HUES6 (cell line): Measurements from ENCODE around the gene HIPK3.
"Not testable (repeated sequence)": the region's sequence is repeated elsewhere in the genome, so short reads cannot be mapped to it uniquely, and the experiment has no call there.

ENCODE experiments used
- H3K27ac ChIP-seq: 2 replicates; pipeline ENCODE4 v1.7.0; 2013; ENCODE audit warnings: low read depth, mild to moderate bottlenecking, low read length, inconsistent platforms
- H3K27me3 ChIP-seq: 2 replicates; pipeline ENCODE4 v1.6.1; 2013; ENCODE audit warnings: low read length; ENCODE audit not compliant: control insufficient read depth, insufficient read depth
- H3K36me3 ChIP-seq: 2 replicates; pipeline ENCODE4 v1.6.1; 2013; ENCODE audit warnings: low read length; ENCODE audit not compliant: control insufficient read depth, insufficient read depth
- H3K4me1 ChIP-seq: 2 replicates; pipeline ENCODE4 v1.6.1; 2013; ENCODE audit warnings: low read length; ENCODE audit not compliant: control insufficient read depth, insufficient read depth
- H3K4me3 ChIP-seq: 2 replicates; pipeline ENCODE4 v1.5.1; 2013; ENCODE audit warnings: low read depth, low read length
- H3K9ac ChIP-seq: one replicate; pipeline ENCODE4 v1.6.1; 2013; ENCODE audit warnings: mild to moderate bottlenecking, low read length
- H3K9me3 ChIP-seq: 2 replicates; pipeline ENCODE4 v1.6.1; 2013; ENCODE audit warnings: low read depth, low read length; ENCODE audit not compliant: control insufficient read depth, insufficient read depth

Gene HIPK3

GRCh38 chr11:33280411-33280810, 23.2 kb downstream of the HIPK3 start:
- Histone ChIP-seq H3K4me1 (no peaks in the 10 kb centered on the region), H3K9ac (no peak overlapping the region), H3K36me3 (no peaks in the 10 kb centered on the region)

GRCh38 chr11:33281758-33282157, 24.6 kb downstream of the HIPK3 start:
- peaks cover 5% of the 10 kb centered on the region for H3K36me3 ChIP-seq
- no peaks in the 10 kb centered on the region for H3K9me3 ChIP-seq
- H3K4me1 ChIP-seq, result no peaks in the 10 kb centered on the region
- H3K27ac ChIP-seq, result no peak overlapping the region
- no peaks in the 10 kb centered on the region for H3K27me3 ChIP-seq
- H3K4me3 ChIP-seq, result no peak overlapping the region
- no peak overlapping the region for H3K9ac ChIP-seq

More at GRCh38 chr11:33280411-33280810, 23.2 kb downstream of the HIPK3 start:
- Histone ChIP-seq H3K27ac (no peak overlapping the region), H3K4me3 (no peak overlapping the region), H3K9me3 (no peaks in the 10 kb centered on the region), H3K27me3 (no peaks in the 10 kb centered on the region)

- H3K36me3 ChIP-seq, result peaks cover 11% of the 10 kb centered on the region
- H3K27ac ChIP-seq, result no peak overlapping the region
- H3K27me3 ChIP-seq, result no peaks in the 10 kb centered on the region
- H3K4me1 ChIP-seq, result no peaks in the 10 kb centered on the region
- H3K4me3 ChIP-seq, result no peak overlapping the region
- H3K9ac ChIP-seq, result no peak overlapping the region
- H3K9me3 ChIP-seq, result no peaks in the 10 kb centered on the region
Measured at GRCh38 chr11:33284818-33285217, 27.6 kb downstream of the HIPK3 start.

- Histone ChIP-seq H3K4me1 (no peaks in the 10 kb centered on the region; the same call in 1 of the 2 replicates), H3K27ac (no peak overlapping the region), H3K36me3 (peaks cover 11% of the 10 kb centered on the region), H3K4me3 (no peak overlapping the region), H3K9ac (no peak overlapping the region), H3K27me3 (no peaks in the 10 kb centered on the region), H3K9me3 (no peaks in the 10 kb centered on the region)
Measured at GRCh38 chr11:33290319-33290718, 33.1 kb downstream of the HIPK3 start.

GRCh38 chr11:33291004-33291777, 34.0 kb downstream of the HIPK3 start:
- Histone ChIP-seq H3K36me3 (peaks cover 11% of the 10 kb centered on the region), H3K27ac (no peak overlapping the region), H3K9ac (no peak overlapping the region), H3K27me3 (no peaks in the 10 kb centered on the region), H3K9me3 (no peaks in the 10 kb centered on the region), H3K4me1 (no peaks in the 10 kb centered on the region; the same call in 1 of the 2 replicates), H3K4me3 (no peak overlapping the region)

- Histone ChIP-seq H3K36me3 (peaks cover under 1% of the 10 kb centered on the region; the same call in 1 of the 2 replicates), H3K27ac (no peak overlapping the region), H3K9ac (no peak overlapping the region), H3K4me1 (no peaks in the 10 kb centered on the region; the same call in 1 of the 2 replicates), H3K9me3 (0 out of 2 replicates have a peak, but pooled peaks cover under 1% of the 10 kb centered on the region), H3K4me3 (no peak overlapping the region), H3K27me3 (no peaks in the 10 kb centered on the region)
Measured at GRCh38 chr11:33292311-33292710, 35.1 kb downstream of the HIPK3 start.

GRCh38 chr11:33294224-33294623, 37.0 kb downstream of the HIPK3 start:
- no peaks in the 10 kb centered on the region for H3K36me3 ChIP-seq
- H3K9ac ChIP-seq, result no peak overlapping the region

GRCh38 chr11:33294797-33295196, 37.6 kb downstream of the HIPK3 start:
- Histone ChIP-seq H3K4me3 (no peak overlapping the region), H3K9me3 (peaks cover 3% of the 10 kb centered on the region; the same call in 1 of the 2 replicates), H3K27me3 (no peaks in the 10 kb centered on the region), H3K9ac (no peak overlapping the region), H3K27ac (no peak overlapping the region), H3K4me1 (no peaks in the 10 kb centered on the region; the same call in 1 of the 2 replicates), H3K36me3 (no peaks in the 10 kb centered on the region)

More at GRCh38 chr11:33294224-33294623, 37.0 kb downstream of the HIPK3 start:
- Histone ChIP-seq H3K27ac (no peak overlapping the region), H3K4me1 (no peaks in the 10 kb centered on the region; the same call in 1 of the 2 replicates), H3K27me3 (no peaks in the 10 kb centered on the region), H3K9me3 (peaks cover 3% of the 10 kb centered on the region; the same call in 1 of the 2 replicates), H3K4me3 (no peak overlapping the region)

GRCh38 chr11:33296695-33297094, 39.5 kb downstream of the HIPK3 start:
- no peak overlapping the region for H3K9ac ChIP-seq
- H3K9me3 ChIP-seq, result peaks cover 3% of the 10 kb centered on the region; the same call in 1 of the 2 replicates
- H3K27me3 ChIP-seq, result no peaks in the 10 kb centered on the region
- H3K4me1 ChIP-seq, result no peaks in the 10 kb centered on the region; the same call in 1 of the 2 replicates
- no peak overlapping the region for H3K4me3 ChIP-seq
- no peaks in the 10 kb centered on the region for H3K36me3 ChIP-seq
- H3K27ac ChIP-seq, result no peak overlapping the region

GRCh38 chr11:33303541-33303940, 46.4 kb downstream of the HIPK3 start:
- Histone ChIP-seq H3K9me3 (no peaks in the 10 kb centered on the region; the same call in 1 of the 2 replicates), H3K4me3 (no peak overlapping the region), H3K27me3 (no peaks in the 10 kb centered on the region), H3K36me3 (no peaks in the 10 kb centered on the region), H3K4me1 (no peaks in the 10 kb centered on the region), H3K9ac (no peak overlapping the region), H3K27ac (no peak overlapping the region)

- not testable (repeated sequence) for H3K36me3 ChIP-seq, H3K9me3 ChIP-seq, H3K4me3 ChIP-seq, H3K9ac ChIP-seq, H3K27ac ChIP-seq, H3K27me3 ChIP-seq, H3K4me1 ChIP-seq
Measured at GRCh38 chr11:33306821-33307220, 49.6 kb downstream of the HIPK3 start.
